SK-N-SH treated with all-trans-retinoic acid at 6 μM for 48 hours (cell line): ENCODE measurements around the gene CHD3.

ENCODE experiments used
- ARNTL ChIP-seq: fragments of 450-650 bp; formaldehyde crosslinking; IDR thresholded peaks from 2 replicates; pipeline ENCODE4 v1.5.0; 2020; ENCODE audit warnings: low read depth, mild to moderate bottlenecking, moderate library complexity, borderline replicate concordance
- TCF4 ChIP-seq: fragments of 250-450 bp; sonication (Bioruptor Pico); IDR thresholded peaks from 2 replicates; pipeline ENCODE4 v1.8.0; 2021; ENCODE audit warnings: mild to moderate bottlenecking, moderate library complexity, borderline replicate concordance
- ZFP30 ChIP-seq: fragments of 450-650 bp; formaldehyde crosslinking; IDR thresholded peaks from 2 replicates; pipeline ENCODE4 v1.5.0; 2022; ENCODE audit warnings: mild to moderate bottlenecking, moderate library complexity
- ZNF8 ChIP-seq: fragments of 450-650 bp; formaldehyde crosslinking; IDR thresholded peaks from 2 replicates; pipeline ENCODE4 v1.5.0; 2020; ENCODE audit warnings: mild to moderate bottlenecking, moderate library complexity
- TF ChIP-seq, protein P1 (sequence below): fragments of 250-450 bp; sonication (Bioruptor Pico); IDR thresholded peaks from 2 replicates; pipeline ENCODE4 v1.8.0; 2021; ENCODE audit warnings: low read depth, mild to moderate bottlenecking, moderate library complexity, borderline replicate concordance
- TF ChIP-seq, protein P2 (sequence below): fragments of 250-450 bp; sonication (Bioruptor Pico); IDR thresholded peaks from 2 replicates; pipeline ENCODE4 v1.5.1; 2020; ENCODE audit warnings: low read depth, mild to moderate bottlenecking, moderate library complexity
- TF ChIP-seq, protein P3 (sequence below): fragments of 250-450 bp; sonication (Bioruptor Pico); IDR thresholded peaks from 2 replicates; pipeline ENCODE4 v1.8.0; 2020; ENCODE audit warnings: mild to moderate bottlenecking, moderate library complexity, borderline replicate concordance
- TF ChIP-seq, protein P4 (sequence below): fragments of 250-450 bp; sonication (Bioruptor Pico); IDR thresholded peaks from 2 replicates; pipeline ENCODE4 v1.5.1; 2021; ENCODE audit warnings: mild to moderate bottlenecking, moderate library complexity

DNA sequence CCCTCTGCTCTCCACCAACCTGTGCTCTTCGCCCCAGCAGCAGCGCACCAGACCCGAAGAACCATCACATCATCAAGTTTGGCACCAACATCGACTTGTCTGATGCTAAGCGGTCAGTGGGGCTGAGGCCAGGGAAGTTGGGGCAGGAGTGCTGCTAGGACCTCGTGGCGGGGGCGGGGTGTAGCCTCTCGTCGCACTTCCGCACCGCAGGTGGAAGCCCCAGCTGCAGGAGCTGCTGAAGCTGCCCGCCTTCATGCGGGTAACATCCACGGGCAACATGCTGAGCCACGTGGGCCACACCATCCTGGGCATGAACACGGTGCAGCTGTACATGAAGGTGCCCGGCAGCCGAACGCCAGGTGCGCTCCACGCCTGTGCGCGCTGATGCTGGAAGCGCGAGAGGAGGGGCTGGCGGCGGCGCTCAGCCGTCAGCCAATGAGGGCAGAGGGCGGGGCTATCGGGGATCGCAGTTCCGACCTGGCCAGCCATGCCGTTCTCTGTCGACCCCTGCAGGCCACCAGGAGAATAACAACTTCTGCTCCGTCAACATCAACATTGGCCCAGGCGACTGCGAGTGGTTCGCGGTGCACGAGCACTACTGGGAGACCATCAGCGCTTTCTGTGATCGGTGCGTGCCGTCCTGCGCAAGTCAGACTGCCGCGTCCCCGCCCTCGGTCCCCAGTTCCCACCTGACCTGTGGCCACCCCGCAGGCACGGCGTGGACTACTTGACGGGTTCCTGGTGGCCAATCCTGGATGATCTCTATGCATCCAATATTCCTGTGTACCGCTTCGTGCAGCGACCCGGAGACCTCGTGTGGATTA, 36.9 kb upstream of the CHD3 start:
- TF ChIP-seq ZFP30 (CRISPR knock-in tag) (no peak), ARNTL (CRISPR knock-in tag) (no peak), TCF4 (CRISPR knock-in tag) (no peak), ZNF8 (no peak)
- TF ChIP-seq, protein P1, sequence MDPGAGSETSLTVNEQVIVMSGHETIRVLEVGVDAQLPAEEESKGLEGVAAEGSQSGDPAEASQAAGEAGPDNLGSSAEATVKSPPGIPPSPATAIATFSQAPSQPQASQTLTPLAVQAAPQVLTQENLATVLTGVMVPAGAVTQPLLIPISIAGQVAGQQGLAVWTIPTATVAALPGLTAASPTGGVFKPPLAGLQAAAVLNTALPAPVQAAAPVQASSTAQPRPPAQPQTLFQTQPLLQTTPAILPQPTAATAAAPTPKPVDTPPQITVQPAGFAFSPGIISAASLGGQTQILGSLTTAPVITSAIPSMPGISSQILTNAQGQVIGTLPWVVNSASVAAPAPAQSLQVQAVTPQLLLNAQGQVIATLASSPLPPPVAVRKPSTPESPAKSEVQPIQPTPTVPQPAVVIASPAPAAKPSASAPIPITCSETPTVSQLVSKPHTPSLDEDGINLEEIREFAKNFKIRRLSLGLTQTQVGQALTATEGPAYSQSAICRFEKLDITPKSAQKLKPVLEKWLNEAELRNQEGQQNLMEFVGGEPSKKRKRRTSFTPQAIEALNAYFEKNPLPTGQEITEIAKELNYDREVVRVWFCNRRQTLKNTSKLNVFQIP (CRISPR knock-in tag): no peak
- TF ChIP-seq, protein P2, sequence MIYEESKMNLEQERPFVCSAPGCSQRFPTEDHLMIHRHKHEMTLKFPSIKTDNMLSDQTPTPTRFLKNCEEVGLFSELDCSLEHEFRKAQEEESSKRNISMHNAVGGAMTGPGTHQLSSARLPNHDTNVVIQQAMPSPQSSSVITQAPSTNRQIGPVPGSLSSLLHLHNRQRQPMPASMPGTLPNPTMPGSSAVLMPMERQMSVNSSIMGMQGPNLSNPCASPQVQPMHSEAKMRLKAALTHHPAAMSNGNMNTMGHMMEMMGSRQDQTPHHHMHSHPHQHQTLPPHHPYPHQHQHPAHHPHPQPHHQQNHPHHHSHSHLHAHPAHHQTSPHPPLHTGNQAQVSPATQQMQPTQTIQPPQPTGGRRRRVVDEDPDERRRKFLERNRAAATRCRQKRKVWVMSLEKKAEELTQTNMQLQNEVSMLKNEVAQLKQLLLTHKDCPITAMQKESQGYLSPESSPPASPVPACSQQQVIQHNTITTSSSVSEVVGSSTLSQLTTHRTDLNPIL (CRISPR knock-in tag): no peak
- TF ChIP-seq, protein P3, sequence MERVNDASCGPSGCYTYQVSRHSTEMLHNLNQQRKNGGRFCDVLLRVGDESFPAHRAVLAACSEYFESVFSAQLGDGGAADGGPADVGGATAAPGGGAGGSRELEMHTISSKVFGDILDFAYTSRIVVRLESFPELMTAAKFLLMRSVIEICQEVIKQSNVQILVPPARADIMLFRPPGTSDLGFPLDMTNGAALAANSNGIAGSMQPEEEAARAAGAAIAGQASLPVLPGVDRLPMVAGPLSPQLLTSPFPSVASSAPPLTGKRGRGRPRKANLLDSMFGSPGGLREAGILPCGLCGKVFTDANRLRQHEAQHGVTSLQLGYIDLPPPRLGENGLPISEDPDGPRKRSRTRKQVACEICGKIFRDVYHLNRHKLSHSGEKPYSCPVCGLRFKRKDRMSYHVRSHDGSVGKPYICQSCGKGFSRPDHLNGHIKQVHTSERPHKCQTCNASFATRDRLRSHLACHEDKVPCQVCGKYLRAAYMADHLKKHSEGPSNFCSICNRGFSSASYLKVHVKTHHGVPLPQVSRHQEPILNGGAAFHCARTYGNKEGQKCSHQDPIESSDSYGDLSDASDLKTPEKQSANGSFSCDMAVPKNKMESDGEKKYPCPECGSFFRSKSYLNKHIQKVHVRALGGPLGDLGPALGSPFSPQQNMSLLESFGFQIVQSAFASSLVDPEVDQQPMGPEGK (CRISPR knock-in tag): no peak
- TF ChIP-seq, protein P4, sequence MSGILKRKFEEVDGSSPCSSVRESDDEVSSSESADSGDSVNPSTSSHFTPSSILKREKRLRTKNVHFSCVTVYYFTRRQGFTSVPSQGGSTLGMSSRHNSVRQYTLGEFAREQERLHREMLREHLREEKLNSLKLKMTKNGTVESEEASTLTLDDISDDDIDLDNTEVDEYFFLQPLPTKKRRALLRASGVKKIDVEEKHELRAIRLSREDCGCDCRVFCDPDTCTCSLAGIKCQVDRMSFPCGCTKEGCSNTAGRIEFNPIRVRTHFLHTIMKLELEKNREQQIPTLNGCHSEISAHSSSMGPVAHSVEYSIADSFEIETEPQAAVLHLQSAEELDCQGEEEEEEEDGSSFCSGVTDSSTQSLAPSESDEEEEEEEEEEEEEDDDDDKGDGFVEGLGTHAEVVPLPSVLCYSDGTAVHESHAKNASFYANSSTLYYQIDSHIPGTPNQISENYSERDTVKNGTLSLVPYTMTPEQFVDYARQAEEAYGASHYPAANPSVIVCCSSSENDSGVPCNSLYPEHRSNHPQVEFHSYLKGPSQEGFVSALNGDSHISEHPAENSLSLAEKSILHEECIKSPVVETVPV (CRISPR knock-in tag): no peak
